Left ventricle myocardium inferior (tissue), 1 donor: ENCODE data around the gene ANXA8. TPM values are rescaled to one million over a fixed set of nuclear protein-coding genes. Genes with fewer than 3 reads are reported as not detected.

Experiments
- DNase-seq: peaks from one replicate; pipeline ENCODE4 v3.0.0-alpha.2; 2020
- H3K27ac ChIP-seq: fragments of 200-600 bp; replicated peaks from 2 replicates; pipeline ENCODE4 v1.8.0; 2021
- H3K27me3 ChIP-seq: fragments of 200-600 bp; 2 replicates; pipeline ENCODE4 v1.8.0; 2021; ENCODE audit warnings: low read depth
- H3K36me3 ChIP-seq: fragments of 200-600 bp; 2 replicates; pipeline ENCODE4 v1.8.0; 2021
- H3K4me1 ChIP-seq: fragments of 200-600 bp; 2 replicates; pipeline ENCODE4 v1.8.0; 2021
- H3K4me3 ChIP-seq: fragments of 200-600 bp; 2 replicates; pipeline ENCODE4 v1.8.0; 2021; ENCODE audit warnings: mild to moderate bottlenecking, moderate library complexity
- H3K9me3 ChIP-seq: fragments of 200-600 bp; replicated peaks from 2 replicates; pipeline ENCODE4 v1.8.0; 2021
- CTCF ChIP-seq: fragments of 200-600 bp; IDR thresholded peaks from 2 replicates; pipeline ENCODE4 v1.8.0; 2021; ENCODE audit warnings: antibody characterized with exemption, mild to moderate bottlenecking, borderline replicate concordance
- intact Hi-C: fragments of 100-400 bp; cut with micrococcal nuclease; formaldehyde crosslinking; loops from one replicate; pipeline ENCODE4 v1.11.0; 2022
- total RNA-seq: library from RNA; stranded (reverse); fragmentation: NEBNext Ultra II Directional; extraction: Animal tissue kit (Norgen Biotek cat#: 25700); gene quantifications from one replicate; pipeline ENCODE4 v1.2.1, GENCODE V29; 2021
- donor health status: DM: no; HTN: yes; CAD: no; lungs with severe emphysema.

The ANXA8 gene
- total RNA-seq, 1 donor from 2014 or later, result not detected

- TF ChIP-seq CTCF, result no peak
- no peak for DNase-seq
- Histone ChIP-seq H3K27me3 (no peaks in the 10 kb centered on the region), H3K9me3 (no peaks in the 10 kb centered on the region), H3K36me3 (no peaks in the 10 kb centered on the region), H3K4me1 (no peaks in the 10 kb centered on the region), H3K27ac (no peak overlapping the region), H3K4me3 (no peak overlapping the region)
- intact Hi-C loops, result no loop called here
Measured at GRCh38 chr10:47418321-47418720, 65.6 kb downstream of the ANXA8 start.

Other genes starting within 250 kb of the ANXA8 start
- gene GDF10, start 183.9 kb downstream of the ANXA8 start, total RNA-seq, result 0.22 TPM
- not detected for gene GDF2, start 161.7 kb downstream of the ANXA8 start, total RNA-seq
- gene RBP3, start 135.8 kb downstream of the ANXA8 start, total RNA-seq, result not detected
- 0.05 TPM for gene ZNF488, start 99.8 kb downstream of the ANXA8 start, total RNA-seq
- gene FAM25G, start 7.6 kb upstream of the ANXA8 start, total RNA-seq, result not detected
- gene AGAP9, start 39.5 kb upstream of the ANXA8 start, total RNA-seq, result 1.6 TPM